ENCODE results near the gene SLC28A3.
"Not testable (repeated sequence)": the region's sequence is repeated elsewhere in the genome, so short reads cannot be mapped to it uniquely, and the experiment has no call there.

SLC28A3 gene

GRCh38 chr9:84340535-84340934, at the start of gene SLC28A3:
Gene SLC28A3, minus strand, starts transcription at chr9:84340758. Its CDS starts 125 bp downstream, at chr9:84340633.
- no peak for DNase-seq

- not testable (repeated sequence) for DNase-seq
These were observed 49.7 kb upstream of the SLC28A3 start for GRCh38 chr9:84390254-84390653.

GRCh38 chr9:84387821-84388220, 47.3 kb upstream of the SLC28A3 start:
- no peak for DNase-seq

- DNase-seq: no peak
These were observed 46.2 kb upstream of the SLC28A3 start for GRCh38 chr9:84386753-84387152.

GRCh38 chr9:84385386-84386040, 45.0 kb upstream of the SLC28A3 start:
- DNase-seq: no peak

GRCh38 chr9:84384617-84385016, 44.1 kb upstream of the SLC28A3 start:
- DNase-seq: no peak

- DNase-seq: no peak
These were observed 42.6 kb upstream of the SLC28A3 start for GRCh38 chr9:84383178-84383577.

- DNase-seq: no peak
These were observed 42.2 kb upstream of the SLC28A3 start for GRCh38 chr9:84382720-84383119.

- DNase-seq: no peak
These were observed 41.0 kb upstream of the SLC28A3 start for GRCh38 chr9:84381508-84381907.

- DNase-seq: no peak
These were observed 39.2 kb upstream of the SLC28A3 start for GRCh38 chr9:84379740-84380139.

DNA sequence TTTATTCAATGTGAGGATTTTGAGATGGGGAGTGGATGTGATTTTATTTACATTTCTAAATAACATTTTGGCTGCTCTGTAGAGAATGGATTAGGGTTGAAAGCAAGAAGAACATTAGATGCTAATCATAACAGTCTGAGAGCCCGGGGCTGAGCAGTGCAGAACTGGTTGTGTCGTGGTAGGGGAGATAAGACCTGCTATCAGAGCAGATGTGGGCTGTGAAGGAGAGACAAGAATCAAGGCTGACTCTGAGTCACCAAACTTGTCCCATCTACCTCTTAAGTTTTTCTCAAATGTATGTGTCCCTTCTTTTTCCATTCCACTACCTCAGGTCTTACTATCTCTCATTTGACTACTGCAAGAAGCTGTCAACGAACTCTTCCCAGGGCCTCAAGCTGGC, 35.4 kb upstream of the SLC28A3 start:
- no peak for DNase-seq

DNA sequence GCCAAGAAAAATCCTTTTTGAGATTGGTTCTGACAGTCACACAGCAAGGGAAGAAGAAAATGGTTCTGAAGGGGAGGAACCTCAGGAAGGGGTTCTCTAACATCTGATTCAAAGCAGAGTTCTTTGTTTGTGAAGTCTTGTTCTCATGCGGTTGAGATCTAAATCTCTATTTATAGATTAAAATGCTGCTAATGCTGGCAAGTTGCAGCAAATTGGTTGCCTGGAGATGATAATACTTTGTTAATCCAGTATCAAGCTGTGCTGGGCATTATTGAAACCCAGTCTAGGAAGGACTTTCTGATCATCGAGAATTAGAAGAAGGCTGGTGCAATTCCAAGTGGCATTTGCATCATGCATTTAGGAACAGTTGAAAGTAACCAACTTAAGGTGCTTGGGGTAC, 34.0 kb upstream of the SLC28A3 start:
- no peak for DNase-seq

- no peak for DNase-seq
These were observed 33.5 kb upstream of the SLC28A3 start for GRCh38 chr9:84374013-84374412.

GRCh38 chr9:84371737-84372136, 31.2 kb upstream of the SLC28A3 start:
- DNase-seq: no peak

GRCh38 chr9:84368601-84369000, 28.0 kb upstream of the SLC28A3 start:
- DNase-seq: no peak

GRCh38 chr9:84367726-84368125, 27.2 kb upstream of the SLC28A3 start:
- DNase-seq: not testable (repeated sequence)

DNA sequence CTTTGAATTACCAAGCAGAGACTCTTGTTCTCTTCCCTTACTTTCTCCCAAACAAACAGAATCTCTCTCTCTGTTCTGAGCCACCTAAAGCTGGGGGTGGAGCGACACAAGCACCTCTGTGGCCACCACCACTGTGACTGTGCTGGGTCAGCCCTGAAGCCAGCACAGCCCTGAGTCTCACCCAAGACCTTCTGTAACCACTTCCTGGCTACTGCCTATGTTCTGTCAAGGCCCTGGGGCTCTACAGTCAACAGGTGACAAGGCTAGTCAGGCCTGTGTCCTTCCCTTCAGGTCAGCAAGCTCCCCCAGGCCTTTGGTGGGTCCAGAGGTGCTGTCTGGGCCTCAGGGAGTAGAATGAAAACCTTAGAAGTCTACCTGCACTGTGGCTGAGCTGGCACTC, 26.1 kb upstream of the SLC28A3 start:
- no peak for DNase-seq

- DNase-seq: not testable (repeated sequence)
These were observed 24.4 kb upstream of the SLC28A3 start for GRCh38 chr9:84364894-84365490.

DNA sequence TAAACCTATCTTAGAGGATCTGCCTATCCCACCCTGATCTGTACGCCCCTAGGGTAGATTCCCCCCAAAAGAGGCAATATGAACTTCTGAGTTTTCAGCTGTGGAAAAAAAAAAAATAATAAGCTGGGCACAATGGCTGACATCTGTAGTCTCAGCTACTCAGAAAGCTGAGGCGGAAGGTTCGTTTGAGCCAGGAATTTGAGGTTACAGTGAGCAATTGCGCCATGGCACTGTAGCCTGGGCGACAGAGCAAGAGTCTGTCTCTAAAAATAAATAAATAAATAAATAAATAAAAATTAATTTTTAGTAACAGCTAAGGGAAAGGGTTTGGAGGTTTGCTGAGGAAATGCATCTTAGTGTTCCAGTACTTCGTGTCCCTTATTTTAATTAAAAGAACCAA, 21.1 kb upstream of the SLC28A3 start:
- DNase-seq: no peak

- no peak for DNase-seq
These were observed 16.7 kb upstream of the SLC28A3 start for GRCh38 chr9:84357275-84357674.

GRCh38 chr9:84354035-84354434, 13.5 kb upstream of the SLC28A3 start:
- no peak for DNase-seq

GRCh38 chr9:84349671-84350070, 9.1 kb upstream of the SLC28A3 start:
- no peak for DNase-seq

DNA sequence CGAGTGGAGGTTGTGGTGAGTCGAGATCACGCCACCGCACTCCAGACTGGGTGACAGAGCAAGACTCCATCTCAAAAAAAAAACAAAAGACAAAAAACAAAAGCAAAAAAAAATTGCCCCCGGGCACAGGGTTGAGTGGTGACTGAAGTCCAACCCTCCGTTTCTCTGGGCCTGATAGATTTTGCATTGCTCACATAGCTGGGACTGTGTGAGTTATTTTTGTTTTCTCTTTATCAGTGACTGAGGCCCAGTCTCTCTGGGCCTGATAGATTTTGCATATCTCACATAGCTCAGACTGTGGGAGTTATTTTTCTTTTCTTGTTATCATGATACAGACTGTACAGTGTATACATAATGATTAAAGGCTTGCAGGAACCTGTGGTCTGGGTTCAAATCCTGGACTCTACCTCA, 2.6 kb upstream of the SLC28A3 start:
- DNase-seq: no peak

GRCh38 chr9:84339962-84340361, 596 bp downstream of the SLC28A3 start:
- no peak for DNase-seq

GRCh38 chr9:84339503-84339902, 1.1 kb downstream of the SLC28A3 start:
- DNase-seq: no peak

All from stimulated activated CD4-positive, alpha-beta T cell treated with anti-CD3 and anti-CD28 coated beads, Interleukin-12 subunit alpha, Interleukin-12 subunit beta, amount 100 ng/mL, for 4 hours (primary cell).